ENCODE results near the gene TNNC1. TPM values are rescaled to one million over a fixed set of nuclear protein-coding genes. Genes with fewer than 3 reads are reported as not detected.

Gene TNNC1
- total RNA-seq, 1 experiment from 2014 or later = not detected

DNA sequence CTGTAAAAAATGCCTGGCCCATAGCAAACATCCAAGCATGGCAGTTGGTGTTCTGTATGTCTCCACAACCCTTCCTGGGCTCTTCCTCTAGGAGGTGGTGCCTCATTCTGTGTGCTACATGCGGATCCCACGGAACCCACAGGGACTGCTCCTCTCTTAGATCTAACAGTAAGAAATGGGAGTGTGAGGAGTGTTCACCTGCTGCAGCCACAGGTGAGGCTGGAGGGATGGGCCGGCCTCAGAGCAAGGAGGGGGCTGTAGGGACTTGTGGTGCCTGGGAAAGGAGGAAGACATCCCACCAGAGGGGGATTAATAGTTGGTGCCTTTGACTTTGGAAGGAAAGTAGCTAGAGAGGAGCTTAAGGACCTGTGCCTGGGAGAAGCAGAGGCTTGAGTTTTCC, 31.2 kb downstream of the TNNC1 start:
- H3K27ac ChIP-seq (ENCODE audit: low read depth, low read length, poor library complexity, severe bottlenecking) = no peak overlapping the region
- no peak overlapping the region for H3K4me3 ChIP-seq (ENCODE audit: low read depth, low read length, poor library complexity, severe bottlenecking)
- H3K27me3 ChIP-seq (replicated peaks; ENCODE audit: insufficient read depth, low read depth, low read length, poor library complexity) = no peaks in the 10 kb centered on the region
- ChIA-PET CTCF (no interaction called here), POLR2A (ENCODE audit: low non-redundant PET) (no interaction called here)
- no TSS peak for BruUV-seq (replicated peaks)
- H3K9me3 ChIP-seq (ENCODE audit: low read depth, low read length, poor library complexity, severe bottlenecking) = no peaks in the 10 kb centered on the region
- no peaks in the 10 kb centered on the region for H3K36me3 ChIP-seq (ENCODE audit: insufficient read depth, low read length, poor library complexity, severe bottlenecking)
- TF ChIP-seq CTCF (conservative IDR thresholded peaks at IDR 0.05; ENCODE audit: low read depth, low read length) (no peak), EZH2 (IDR thresholded peaks at IDR 0.05; ENCODE audit: borderline replicate concordance, low read depth, low read length, poor library complexity, severe bottlenecking) (no peak)
- H3K4me1 ChIP-seq (ENCODE audit: insufficient read depth, low read length, poor library complexity, severe bottlenecking) = no peaks in the 10 kb centered on the region
- intact Hi-C loops (cut with micrococcal nuclease; ENCODE audit: unreplicated experiment) = no loop called here
- DNase-seq (ENCODE audit: low spot score) = no peak

DNA sequence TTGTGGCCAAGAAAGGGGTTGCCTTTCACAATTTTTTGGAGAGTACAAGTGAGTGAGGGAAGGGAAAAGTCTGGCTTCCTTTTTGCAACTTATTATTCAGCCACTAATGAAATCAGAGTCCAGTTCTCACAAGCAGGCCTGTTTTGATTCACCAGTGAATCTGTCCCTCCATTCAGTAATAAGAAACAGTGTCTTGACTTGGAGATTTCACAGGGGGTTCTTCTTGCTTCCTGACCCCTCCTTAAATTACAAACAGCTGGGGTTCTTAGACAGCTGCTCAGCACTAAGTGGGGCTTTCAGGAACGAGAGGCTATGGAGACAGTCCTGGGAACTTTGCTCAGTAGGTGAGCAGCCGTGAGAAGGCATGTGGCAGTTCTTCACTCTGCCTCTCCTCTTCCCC, 33.5 kb downstream of the TNNC1 start:
- intact Hi-C loops (cut with micrococcal nuclease; ENCODE audit: unreplicated experiment) = no loop called here
- no TSS peak for BruUV-seq (replicated peaks)
- ChIA-PET POLR2A (ENCODE audit: low non-redundant PET) (no interaction called here), CTCF (no interaction called here)
- no peak for DNase-seq (ENCODE audit: low spot score)
- H3K27ac ChIP-seq (ENCODE audit: low read depth, low read length, poor library complexity, severe bottlenecking) = no peak overlapping the region
- no peaks in the 10 kb centered on the region for H3K4me1 ChIP-seq (ENCODE audit: insufficient read depth, low read length, poor library complexity, severe bottlenecking)
- no peaks in the 10 kb centered on the region for H3K36me3 ChIP-seq (ENCODE audit: insufficient read depth, low read length, poor library complexity, severe bottlenecking)
- H3K9me3 ChIP-seq (ENCODE audit: low read depth, low read length, poor library complexity, severe bottlenecking) = no peaks in the 10 kb centered on the region
- TF ChIP-seq EZH2 (IDR thresholded peaks at IDR 0.05; ENCODE audit: borderline replicate concordance, low read depth, low read length, poor library complexity, severe bottlenecking) (no peak), CTCF (conservative IDR thresholded peaks at IDR 0.05; ENCODE audit: low read depth, low read length) (no peak)
- H3K4me3 ChIP-seq (ENCODE audit: low read depth, low read length, poor library complexity, severe bottlenecking) = no peak overlapping the region
- H3K27me3 ChIP-seq (replicated peaks; ENCODE audit: insufficient read depth, low read depth, low read length, poor library complexity) = no peaks in the 10 kb centered on the region

- BruUV-seq (replicated peaks) = no TSS peak
- ChIA-PET CTCF (no interaction called here), POLR2A (ENCODE audit: low non-redundant PET) (no interaction called here)
- DNase-seq (ENCODE audit: low spot score) = no peak
- Histone ChIP-seq H3K4me3 (ENCODE audit: low read depth, low read length, poor library complexity, severe bottlenecking) (no peak overlapping the region), H3K36me3 (ENCODE audit: insufficient read depth, low read length, poor library complexity, severe bottlenecking) (no peaks in the 10 kb centered on the region), H3K27me3 (replicated peaks; ENCODE audit: insufficient read depth, low read depth, low read length, poor library complexity) (no peaks in the 10 kb centered on the region), H3K9me3 (ENCODE audit: low read depth, low read length, poor library complexity, severe bottlenecking) (no peaks in the 10 kb centered on the region), H3K27ac (ENCODE audit: low read depth, low read length, poor library complexity, severe bottlenecking) (no peak overlapping the region), H3K4me1 (ENCODE audit: insufficient read depth, low read length, poor library complexity, severe bottlenecking) (peaks cover 4% of the 10 kb centered on the region)
- TF ChIP-seq CTCF (conservative IDR thresholded peaks at IDR 0.05; ENCODE audit: low read depth, low read length) (no peak), EZH2 (IDR thresholded peaks at IDR 0.05; ENCODE audit: borderline replicate concordance, low read depth, low read length, poor library complexity, severe bottlenecking) (no peak)
- intact Hi-C loops (cut with micrococcal nuclease; ENCODE audit: unreplicated experiment) = no loop called here
Measured at GRCh38 chr3:52415800-52416199, 38.0 kb downstream of the TNNC1 start.

Measured in A673 (cell line).